Measurements from ENCODE around the gene OVOL1. TPM values are rescaled to one million over a fixed set of nuclear protein-coding genes. Genes with fewer than 3 reads are reported as not detected.

The OVOL1 gene
- total RNA-seq, 3 donors from 2014 or later (not counting 1 experiment from before 2014, with no cell fraction given), result 0.11 to 0.12 TPM; not detected in 1

DNA sequence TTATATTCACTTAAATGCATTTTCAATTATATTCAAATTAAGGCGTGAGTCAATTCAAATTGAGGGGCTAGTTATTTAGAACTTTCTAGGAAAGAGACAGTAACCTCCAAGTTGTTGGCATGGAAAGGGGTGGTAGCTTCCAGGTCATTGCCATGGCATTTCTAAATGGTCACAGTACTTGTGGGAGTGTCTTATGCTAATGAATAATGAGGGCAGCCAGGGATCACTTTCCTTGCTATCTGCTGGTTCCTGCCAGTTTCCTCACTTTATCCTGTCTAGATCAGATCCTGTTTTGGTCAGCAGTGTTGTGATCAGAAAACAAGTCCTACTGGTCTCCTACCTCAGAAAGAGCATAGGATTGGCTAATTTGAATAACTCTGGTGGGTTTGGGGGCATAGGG lies 44.5 kb upstream of the OVOL1 start:
- no peaks in the 10 kb centered on the region for H3K36me3 Mint-ChIP-seq
- H3K9me3 Mint-ChIP-seq, result no peaks in the 10 kb centered on the region
- ATAC-seq (no peak), DNase-seq (no peak)
- Histone ChIP-seq H3K27ac (ENCODE audit: low read length) (no peak overlapping the region), H3K4me1 (ENCODE audit: control insufficient read depth, insufficient read depth, low read length) (no peaks in the 10 kb centered on the region), H3K9me3 (ENCODE audit: control insufficient read depth, insufficient read depth, low read length) (no peaks in the 10 kb centered on the region), H3K27me3 (ENCODE audit: control insufficient read depth, insufficient read depth, low read length) (no peaks in the 10 kb centered on the region), H3K4me3 (ENCODE audit: low read length) (no peak overlapping the region), H3K36me3 (ENCODE audit: control insufficient read depth, insufficient read depth, low read length) (no peaks in the 10 kb centered on the region)
- H3K4me1 Mint-ChIP-seq, result no peaks in the 10 kb centered on the region
- H3K27ac Mint-ChIP-seq, result no peak overlapping the region
- 100% methylated on average over 1 of the region's 1 CpG for WGBS (ENCODE audit: insufficient coverage)
- TF ChIP-seq, protein P1, sequence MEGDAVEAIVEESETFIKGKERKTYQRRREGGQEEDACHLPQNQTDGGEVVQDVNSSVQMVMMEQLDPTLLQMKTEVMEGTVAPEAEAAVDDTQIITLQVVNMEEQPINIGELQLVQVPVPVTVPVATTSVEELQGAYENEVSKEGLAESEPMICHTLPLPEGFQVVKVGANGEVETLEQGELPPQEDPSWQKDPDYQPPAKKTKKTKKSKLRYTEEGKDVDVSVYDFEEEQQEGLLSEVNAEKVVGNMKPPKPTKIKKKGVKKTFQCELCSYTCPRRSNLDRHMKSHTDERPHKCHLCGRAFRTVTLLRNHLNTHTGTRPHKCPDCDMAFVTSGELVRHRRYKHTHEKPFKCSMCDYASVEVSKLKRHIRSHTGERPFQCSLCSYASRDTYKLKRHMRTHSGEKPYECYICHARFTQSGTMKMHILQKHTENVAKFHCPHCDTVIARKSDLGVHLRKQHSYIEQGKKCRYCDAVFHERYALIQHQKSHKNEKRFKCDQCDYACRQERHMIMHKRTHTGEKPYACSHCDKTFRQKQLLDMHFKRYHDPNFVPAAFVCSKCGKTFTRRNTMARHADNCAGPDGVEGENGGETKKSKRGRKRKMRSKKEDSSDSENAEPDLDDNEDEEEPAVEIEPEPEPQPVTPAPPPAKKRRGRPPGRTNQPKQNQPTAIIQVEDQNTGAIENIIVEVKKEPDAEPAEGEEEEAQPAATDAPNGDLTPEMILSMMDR (IDR thresholded peaks at IDR 0.05), result no peak
- no peak overlapping the region for H3K4me3 Mint-ChIP-seq
- H3K27me3 Mint-ChIP-seq (ENCODE audit: low read depth in 2 of 2), result peaks cover 19% of the 10 kb centered on the region in 2 donors
- intact Hi-C loops (cut with micrococcal nuclease), result no loop called here

- intact Hi-C loops (cut with micrococcal nuclease), result no loop called here
Observed at GRCh38 chr11:65743681-65744025, 43.2 kb upstream of the OVOL1 start.

GRCh38 chr11:65744026-65744698 lies 42.7 kb upstream of the OVOL1 start:
- TF ChIP-seq, protein P1 (IDR thresholded peaks at IDR 0.05), result no peak
- Mint-ChIP-seq H3K4me3 (no peak overlapping the region), H3K9me3 (no peaks in the 10 kb centered on the region), H3K27me3 (ENCODE audit: low read depth in 2 of 2) (peaks cover 23 to 24% of the 10 kb centered on the region in 2 donors), H3K36me3 (no peaks in the 10 kb centered on the region), H3K27ac (no peak overlapping the region), H3K4me1 (no peaks in the 10 kb centered on the region)
- intact Hi-C loops (cut with micrococcal nuclease), result no loop called here
- ATAC-seq (no peak), DNase-seq (no peak)
- 85% methylated on average over 18 of the region's 18 CpGs for WGBS (ENCODE audit: insufficient coverage)
- Histone ChIP-seq H3K9me3 (ENCODE audit: control insufficient read depth, insufficient read depth, low read length) (no peaks in the 10 kb centered on the region), H3K27ac (ENCODE audit: low read length) (no peak overlapping the region), H3K36me3 (ENCODE audit: control insufficient read depth, insufficient read depth, low read length) (no peaks in the 10 kb centered on the region), H3K4me1 (ENCODE audit: control insufficient read depth, insufficient read depth, low read length) (no peaks in the 10 kb centered on the region), H3K27me3 (ENCODE audit: control insufficient read depth, insufficient read depth, low read length) (no peaks in the 10 kb centered on the region), H3K4me3 (ENCODE audit: low read length) (no peak overlapping the region)

More at GRCh38 chr11:65743681-65744025, 43.2 kb upstream of the OVOL1 start:
- ATAC-seq, result no peak
- 87% methylated on average over 10 of the region's 10 CpGs for WGBS (ENCODE audit: insufficient coverage)
- no peaks in the 10 kb centered on the region for H3K4me1 Mint-ChIP-seq
- Histone ChIP-seq H3K9me3 (ENCODE audit: control insufficient read depth, insufficient read depth, low read length) (no peaks in the 10 kb centered on the region), H3K36me3 (ENCODE audit: control insufficient read depth, insufficient read depth, low read length) (no peaks in the 10 kb centered on the region), H3K27me3 (ENCODE audit: control insufficient read depth, insufficient read depth, low read length) (no peaks in the 10 kb centered on the region), H3K4me1 (ENCODE audit: control insufficient read depth, insufficient read depth, low read length) (no peaks in the 10 kb centered on the region), H3K4me3 (ENCODE audit: low read length) (no peak overlapping the region), H3K27ac (ENCODE audit: low read length) (no peak overlapping the region)
- H3K27me3 Mint-ChIP-seq (ENCODE audit: low read depth in 2 of 2), result peaks cover 19 to 21% of the 10 kb centered on the region in 2 donors
- TF ChIP-seq, protein P1 (IDR thresholded peaks at IDR 0.05), result no peak
- H3K4me3 Mint-ChIP-seq, result no peak overlapping the region
- H3K36me3 Mint-ChIP-seq, result no peaks in the 10 kb centered on the region
- H3K27ac Mint-ChIP-seq, result no peak overlapping the region
- H3K9me3 Mint-ChIP-seq, result no peaks in the 10 kb centered on the region
- no peak for DNase-seq

- intact Hi-C loops (cut with micrococcal nuclease), result no loop called here
- no peaks in the 10 kb centered on the region for H3K36me3 ChIP-seq (ENCODE audit: control insufficient read depth, insufficient read depth, low read length)
- H3K9me3 ChIP-seq (ENCODE audit: control insufficient read depth, insufficient read depth, low read length), result no peaks in the 10 kb centered on the region
- H3K4me3 ChIP-seq (ENCODE audit: low read length), result no peak overlapping the region
- Mint-ChIP-seq H3K4me1 (no peaks in the 10 kb centered on the region), H3K9me3 (no peaks in the 10 kb centered on the region), H3K27me3 (ENCODE audit: low read depth in 2 of 2) (peaks cover 27 to 28% of the 10 kb centered on the region in 2 donors), H3K4me3 (no peak overlapping the region), H3K36me3 (no peaks in the 10 kb centered on the region), H3K27ac (no peak overlapping the region)
- no peak overlapping the region for H3K27ac ChIP-seq (ENCODE audit: low read length)
- H3K27me3 ChIP-seq (ENCODE audit: control insufficient read depth, insufficient read depth, low read length), result no peaks in the 10 kb centered on the region
- no peak for DNase-seq
- TF ChIP-seq, protein P1 (IDR thresholded peaks at IDR 0.05), result no peak
- no peaks in the 10 kb centered on the region for H3K4me1 ChIP-seq (ENCODE audit: control insufficient read depth, insufficient read depth, low read length)
- ATAC-seq, result no peak
- 82% methylated on average over 8 of the region's 8 CpGs for WGBS (ENCODE audit: insufficient coverage)
Observed at GRCh38 chr11:65744699-65745042, 42.2 kb upstream of the OVOL1 start.

Data from natural killer cell (primary cell).